ENCODE measurements around the gene OR4K13. TPM values are rescaled to one million over a fixed set of nuclear protein-coding genes. Genes with fewer than 3 reads are reported as not detected.

The OR4K13 gene
- total and polyA plus RNA-seq, 10 of the 15 experiments (the other 5 are each of a cell fraction or from before 2014, with no cell fraction given), result not detected

DNA sequence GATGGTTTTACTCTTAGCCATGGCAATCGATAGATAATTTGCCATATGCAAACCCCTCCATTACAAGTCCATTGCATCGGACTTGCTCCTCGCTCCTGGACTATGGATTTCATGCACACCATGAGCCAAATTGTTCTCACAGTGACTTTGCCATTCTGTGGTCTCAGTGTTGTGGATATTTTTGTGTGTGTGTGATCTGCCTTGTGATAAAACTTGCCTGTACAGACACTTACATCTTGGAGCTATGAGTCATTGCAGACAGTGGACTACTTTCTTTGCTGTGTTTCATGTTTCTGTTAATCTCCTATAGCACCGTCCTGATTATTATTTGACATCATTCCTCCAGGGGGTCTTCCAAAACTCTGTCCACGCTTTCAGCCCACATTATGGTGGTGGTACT is 8.4 kb upstream of the OR4K13 start:
- RAD21 ChIA-PET (ENCODE audit: unreplicated experiment), result no interaction called here
- in situ Hi-C loops (cut with MboI), result no loop called here
- no peaks in the 10 kb centered on the region for H4K20me1 ChIP-seq (ENCODE audit: control insufficient read depth, insufficient read depth)
- H3K27me3 ChIP-seq (replicated peaks in 1 of 2; ENCODE audit: control insufficient read depth in 2 of 2, insufficient read depth in 2 of 2, low read length in 1 of 2), result no peaks in the 10 kb centered on the region
- no TSS peak for BruUV-seq (replicated peaks)
- no peak for ATAC-seq
- WGBS (ENCODE audit: insufficient coverage, insufficient replicate concordance, low lambda C conversion rate, missing lambda C conversion rate), result 59% methylated on average over 5 of the region's 5 CpGs
- H3K4me1 ChIP-seq (ENCODE audit: control insufficient read depth, insufficient read depth, low read length), result no peaks in the 10 kb centered on the region
- SMC1A ChIA-PET (ENCODE audit: uncharacterized antibody, unreplicated experiment), result no interaction called here
- H3K36me3 ChIP-seq (ENCODE audit: control insufficient read depth in 2 of 2, insufficient read depth in 2 of 2, low read length in 1 of 2), result no peaks in the 10 kb centered on the region
- no peak for DNase-seq (ENCODE audit: low read depth, low spot score)
- no peak for TF ChIP-seq IKZF1 (conservative IDR thresholded peaks at IDR 0.05)
- TF ChIP-seq, protein P1, sequence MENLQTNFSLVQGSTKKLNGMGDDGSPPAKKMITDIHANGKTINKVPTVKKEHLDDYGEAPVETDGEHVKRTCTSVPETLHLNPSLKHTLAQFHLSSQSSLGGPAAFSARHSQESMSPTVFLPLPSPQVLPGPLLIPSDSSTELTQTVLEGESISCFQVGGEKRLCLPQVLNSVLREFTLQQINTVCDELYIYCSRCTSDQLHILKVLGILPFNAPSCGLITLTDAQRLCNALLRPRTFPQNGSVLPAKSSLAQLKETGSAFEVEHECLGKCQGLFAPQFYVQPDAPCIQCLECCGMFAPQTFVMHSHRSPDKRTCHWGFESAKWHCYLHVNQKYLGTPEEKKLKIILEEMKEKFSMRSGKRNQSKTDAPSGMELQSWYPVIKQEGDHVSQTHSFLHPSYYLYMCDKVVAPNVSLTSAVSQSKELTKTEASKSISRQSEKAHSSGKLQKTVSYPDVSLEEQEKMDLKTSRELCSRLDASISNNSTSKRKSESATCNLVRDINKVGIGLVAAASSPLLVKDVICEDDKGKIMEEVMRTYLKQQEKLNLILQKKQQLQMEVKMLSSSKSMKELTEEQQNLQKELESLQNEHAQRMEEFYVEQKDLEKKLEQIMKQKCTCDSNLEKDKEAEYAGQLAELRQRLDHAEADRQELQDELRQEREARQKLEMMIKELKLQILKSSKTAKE (IDR thresholded peaks at IDR 0.05; ENCODE audit: low read depth, poor library complexity, severe bottlenecking), result no peak
- TF ChIP-seq, protein P2, sequence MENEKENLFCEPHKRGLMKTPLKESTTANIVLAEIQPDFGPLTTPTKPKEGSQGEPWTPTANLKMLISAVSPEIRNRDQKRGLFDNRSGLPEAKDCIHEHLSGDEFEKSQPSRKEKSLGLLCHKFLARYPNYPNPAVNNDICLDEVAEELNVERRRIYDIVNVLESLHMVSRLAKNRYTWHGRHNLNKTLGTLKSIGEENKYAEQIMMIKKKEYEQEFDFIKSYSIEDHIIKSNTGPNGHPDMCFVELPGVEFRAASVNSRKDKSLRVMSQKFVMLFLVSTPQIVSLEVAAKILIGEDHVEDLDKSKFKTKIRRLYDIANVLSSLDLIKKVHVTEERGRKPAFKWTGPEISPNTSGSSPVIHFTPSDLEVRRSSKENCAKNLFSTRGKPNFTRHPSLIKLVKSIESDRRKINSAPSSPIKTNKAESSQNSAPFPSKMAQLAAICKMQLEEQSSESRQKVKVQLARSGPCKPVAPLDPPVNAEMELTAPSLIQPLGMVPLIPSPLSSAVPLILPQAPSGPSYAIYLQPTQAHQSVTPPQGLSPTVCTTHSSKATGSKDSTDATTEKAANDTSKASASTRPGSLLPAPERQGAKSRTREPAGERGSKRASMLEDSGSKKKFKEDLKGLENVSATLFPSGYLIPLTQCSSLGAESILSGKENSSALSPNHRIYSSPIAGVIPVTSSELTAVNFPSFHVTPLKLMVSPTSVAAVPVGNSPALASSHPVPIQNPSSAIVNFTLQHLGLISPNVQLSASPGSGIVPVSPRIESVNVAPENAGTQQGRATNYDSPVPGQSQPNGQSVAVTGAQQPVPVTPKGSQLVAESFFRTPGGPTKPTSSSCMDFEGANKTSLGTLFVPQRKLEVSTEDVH (IDR thresholded peaks at IDR 0.05; ENCODE audit: low read depth, partially characterized antibody), result no peak
- no peak for TF ChIP-seq RBBP5 (conservative IDR thresholded peaks at IDR 0.05)
- TF ChIP-seq NR2C1 (IDR thresholded peaks at IDR 0.05), result no peak
- TF ChIP-seq SRF (IDR thresholded peaks at IDR 0.05; ENCODE audit: low read depth in 2 of 2, low read length in 2 of 2), result no peak
- no peak for TF ChIP-seq SREBF2 (IDR thresholded peaks at IDR 0.05; ENCODE audit: low read length)
- TF ChIP-seq LARP7 (IDR thresholded peaks at IDR 0.05), result no peak
- TF ChIP-seq, protein P3, sequence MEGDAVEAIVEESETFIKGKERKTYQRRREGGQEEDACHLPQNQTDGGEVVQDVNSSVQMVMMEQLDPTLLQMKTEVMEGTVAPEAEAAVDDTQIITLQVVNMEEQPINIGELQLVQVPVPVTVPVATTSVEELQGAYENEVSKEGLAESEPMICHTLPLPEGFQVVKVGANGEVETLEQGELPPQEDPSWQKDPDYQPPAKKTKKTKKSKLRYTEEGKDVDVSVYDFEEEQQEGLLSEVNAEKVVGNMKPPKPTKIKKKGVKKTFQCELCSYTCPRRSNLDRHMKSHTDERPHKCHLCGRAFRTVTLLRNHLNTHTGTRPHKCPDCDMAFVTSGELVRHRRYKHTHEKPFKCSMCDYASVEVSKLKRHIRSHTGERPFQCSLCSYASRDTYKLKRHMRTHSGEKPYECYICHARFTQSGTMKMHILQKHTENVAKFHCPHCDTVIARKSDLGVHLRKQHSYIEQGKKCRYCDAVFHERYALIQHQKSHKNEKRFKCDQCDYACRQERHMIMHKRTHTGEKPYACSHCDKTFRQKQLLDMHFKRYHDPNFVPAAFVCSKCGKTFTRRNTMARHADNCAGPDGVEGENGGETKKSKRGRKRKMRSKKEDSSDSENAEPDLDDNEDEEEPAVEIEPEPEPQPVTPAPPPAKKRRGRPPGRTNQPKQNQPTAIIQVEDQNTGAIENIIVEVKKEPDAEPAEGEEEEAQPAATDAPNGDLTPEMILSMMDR (IDR thresholded peaks at IDR 0.05 in 2 of 3, conservative IDR thresholded peaks at IDR 0.05 in 1 of 3; ENCODE audit: control insufficient read depth in 2 of 3, extremely low read depth in 1 of 3, insufficient read depth in 1 of 3, low read depth in 3 of 3, low read length in 3 of 3), result no peak
- no peak for TF ChIP-seq NFXL1 (IDR thresholded peaks at IDR 0.05; ENCODE audit: borderline replicate concordance)
- TF ChIP-seq MEF2A (IDR thresholded peaks at IDR 0.05; ENCODE audit: insufficient read depth, low read depth, low read length), result no peak
- no peak for TF ChIP-seq TARDBP (IDR thresholded peaks at IDR 0.05; ENCODE audit: borderline replicate concordance)
- no peak for TF ChIP-seq NR2F1 (conservative IDR thresholded peaks at IDR 0.05)
- no peak overlapping the region for H3K9ac ChIP-seq (ENCODE audit: control insufficient read depth, insufficient read depth, low read length)
- CTCF ChIA-PET, result no interaction called here
- H2AFZ ChIP-seq (ENCODE audit: control insufficient read depth, low read depth, low read length), result no peak overlapping the region
- H3K79me2 ChIP-seq (ENCODE audit: control insufficient read depth, insufficient read depth, low read length), result no peaks in the 10 kb centered on the region
- H3K4me3 ChIP-seq, result no peak overlapping the region
- no peak overlapping the region for H3K27ac ChIP-seq (ENCODE audit: control insufficient read depth, insufficient read depth)
- FAIRE-seq, result no peak
- no peaks in the 10 kb centered on the region for H3K9me3 ChIP-seq (replicated peaks; ENCODE audit: control insufficient read depth, insufficient read depth, low read length)
- POLR2A ChIA-PET, result no interaction called here
- H3K4me2 ChIP-seq (ENCODE audit: control insufficient read depth, insufficient read depth), result no peak overlapping the region
- intact Hi-C loops (cut with micrococcal nuclease; ENCODE audit: unreplicated experiment), result no loop called here
